Renal cortical epithelial cell (primary cell): Measurements from ENCODE around the gene FBXL7. TPM values are rescaled to one million over a fixed set of nuclear protein-coding genes. Genes with fewer than 3 reads are reported as not detected.
A peak's percentile ranks its signal among the peaks of the same experiment; 100 is the strongest.

Experiments
- DNase-seq: peaks from one replicate; pipeline ENCODE4 v3.0.0-alpha.2; 2011; ENCODE audit warnings: low read depth
- total RNA-seq: library from RNA; depleted of rRNA; stranded (reverse); fragments of >200 nt; gene quantifications from 2 replicates; pipeline ENCODE4 v1.2.3, GENCODE V29; 2014

FBXL7 gene
- total RNA-seq: 1.7 TPM in 1 of 2 replicates, not detected in the other

DNA sequence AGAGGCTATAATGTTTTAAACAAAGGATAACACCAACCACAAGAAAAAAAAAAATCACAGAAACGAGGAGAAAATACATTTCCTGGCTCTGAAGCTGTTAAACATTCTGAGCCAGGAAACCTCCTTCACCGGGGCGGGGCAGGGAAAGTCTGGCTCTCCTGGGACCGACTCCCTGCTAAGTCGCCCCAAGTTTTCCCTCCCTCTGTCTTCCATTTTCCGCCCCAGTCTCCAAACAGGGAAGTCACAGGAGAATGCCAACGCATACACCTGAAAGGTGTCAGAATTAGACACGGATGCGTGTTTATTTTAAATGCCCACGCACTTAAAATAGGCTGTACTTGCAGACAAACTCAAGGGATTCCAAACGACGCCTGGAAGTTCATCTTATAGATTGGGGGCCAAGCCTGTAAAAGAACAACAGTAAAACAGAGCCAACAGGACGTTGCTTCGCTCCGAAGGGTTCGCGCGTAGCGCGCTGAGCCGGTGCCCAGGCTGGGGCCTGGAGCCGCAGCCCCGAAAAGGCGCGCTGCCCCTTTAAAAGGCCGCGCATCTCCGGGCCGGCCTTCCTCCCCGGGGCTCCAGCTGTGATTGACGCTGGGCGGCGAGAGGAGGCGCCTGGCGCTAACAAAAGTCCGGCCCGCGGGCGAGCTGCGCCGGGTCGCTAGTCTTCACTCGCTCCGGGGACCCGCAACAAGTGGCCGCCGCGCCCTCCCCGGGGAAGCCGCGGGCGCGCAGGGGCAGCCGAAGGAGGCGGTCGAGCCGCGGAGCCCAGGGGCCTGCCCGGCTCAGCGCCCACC lies at the start of gene FBXL7:
Gene FBXL7 (plus strand): TSS at position 653 of the 797 bp plus-strand sequence.
- DNase-seq: no peak

DNA sequence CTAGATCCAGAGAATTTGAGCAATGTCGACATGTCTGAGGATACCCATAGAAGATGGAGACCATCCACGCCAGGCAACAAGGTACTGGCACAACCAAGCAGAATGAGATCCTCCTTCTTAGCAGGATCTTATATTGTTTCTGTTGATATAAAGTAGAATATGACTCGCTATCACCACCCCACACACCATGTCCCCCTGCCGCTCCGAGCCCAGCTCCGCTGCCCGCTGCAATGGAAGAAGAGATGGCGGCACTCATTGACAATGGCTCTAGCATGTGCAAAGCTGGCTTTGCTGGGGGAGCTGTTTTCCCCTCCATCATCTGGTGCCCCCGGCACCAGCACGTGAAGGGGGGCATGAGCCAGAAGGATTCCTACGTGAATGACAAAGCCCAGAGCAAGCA lies 49.5 kb upstream of the FBXL7 start:
- no peak for DNase-seq

DNA sequence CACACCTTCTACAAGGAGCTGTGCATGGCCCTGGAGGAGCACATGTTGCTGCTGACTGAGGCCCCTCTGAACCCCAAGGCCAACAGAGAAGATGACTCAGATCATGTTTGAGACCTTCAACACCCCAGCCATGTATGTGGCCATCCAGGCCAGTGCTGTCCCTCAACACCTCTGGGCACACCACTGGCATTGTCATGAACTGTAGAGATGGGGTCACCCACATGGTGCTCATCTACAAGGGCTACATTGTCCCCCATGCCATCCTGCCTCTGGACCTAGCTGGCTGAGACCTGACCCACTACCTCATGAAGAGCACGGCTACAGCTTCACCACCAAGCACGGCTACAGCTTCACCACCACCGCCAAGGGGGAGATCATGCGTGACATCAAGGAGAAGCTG lies 49.0 kb upstream of the FBXL7 start:
- no peak for DNase-seq

DNA sequence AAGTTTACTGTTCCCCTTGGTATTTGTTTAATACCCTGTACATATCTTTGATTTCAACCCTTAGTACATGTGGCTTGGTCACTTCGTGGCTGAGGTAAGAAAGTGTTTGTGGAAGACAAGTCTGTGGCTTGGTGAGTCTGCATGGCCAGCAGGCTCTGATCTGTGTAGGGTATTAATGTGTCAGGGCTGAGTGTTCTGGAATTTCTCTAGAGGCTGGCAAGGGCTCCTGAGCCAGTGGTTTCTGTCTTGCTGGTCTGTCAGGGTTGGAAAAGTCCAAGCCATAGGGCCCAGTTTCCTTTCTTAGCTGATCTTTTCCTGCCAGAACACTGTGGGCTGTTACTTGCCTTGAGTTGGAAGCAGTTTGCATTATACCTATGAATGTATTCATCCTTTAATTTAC lies 48.0 kb upstream of the FBXL7 start:
- DNase-seq: no peak

DNA sequence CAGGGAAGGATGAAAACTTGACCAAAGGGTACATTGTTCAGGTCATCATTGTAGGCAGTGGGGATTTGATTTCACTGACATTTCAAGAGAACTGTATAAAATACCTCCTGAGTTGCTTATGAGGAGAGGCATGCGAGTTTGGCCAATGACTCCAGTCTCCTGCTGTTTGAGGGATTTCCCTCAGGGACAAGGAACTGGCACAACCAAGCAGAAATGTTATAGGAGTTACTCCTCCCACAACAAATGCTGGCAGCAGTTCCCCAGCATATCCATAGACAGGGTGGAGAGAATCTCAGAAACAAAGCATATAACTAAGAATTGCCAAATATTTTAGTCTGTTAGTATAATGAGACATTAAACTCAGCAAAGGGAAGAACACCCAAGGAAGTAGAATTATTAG lies 47.2 kb upstream of the FBXL7 start:
- DNase-seq: no peak

DNA sequence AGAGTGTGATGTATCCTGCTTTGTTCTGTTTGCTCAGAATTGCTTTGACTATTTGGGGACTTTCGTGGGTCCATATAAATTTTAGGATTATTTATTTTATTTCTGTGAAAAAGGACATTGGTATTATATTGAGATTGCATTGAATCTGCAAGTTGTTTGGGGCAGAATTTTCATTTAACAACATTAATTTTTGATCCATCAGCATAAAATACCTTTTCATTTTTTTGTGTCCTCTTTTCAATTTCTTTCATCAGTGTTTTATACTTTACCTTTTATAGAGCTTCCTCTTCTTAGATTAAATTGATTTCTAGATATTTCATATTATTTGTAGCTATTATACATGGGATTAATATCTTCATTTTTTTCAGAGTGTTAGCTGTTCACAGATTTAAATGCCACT lies 40.8 kb upstream of the FBXL7 start:
- no peak for DNase-seq

DNA sequence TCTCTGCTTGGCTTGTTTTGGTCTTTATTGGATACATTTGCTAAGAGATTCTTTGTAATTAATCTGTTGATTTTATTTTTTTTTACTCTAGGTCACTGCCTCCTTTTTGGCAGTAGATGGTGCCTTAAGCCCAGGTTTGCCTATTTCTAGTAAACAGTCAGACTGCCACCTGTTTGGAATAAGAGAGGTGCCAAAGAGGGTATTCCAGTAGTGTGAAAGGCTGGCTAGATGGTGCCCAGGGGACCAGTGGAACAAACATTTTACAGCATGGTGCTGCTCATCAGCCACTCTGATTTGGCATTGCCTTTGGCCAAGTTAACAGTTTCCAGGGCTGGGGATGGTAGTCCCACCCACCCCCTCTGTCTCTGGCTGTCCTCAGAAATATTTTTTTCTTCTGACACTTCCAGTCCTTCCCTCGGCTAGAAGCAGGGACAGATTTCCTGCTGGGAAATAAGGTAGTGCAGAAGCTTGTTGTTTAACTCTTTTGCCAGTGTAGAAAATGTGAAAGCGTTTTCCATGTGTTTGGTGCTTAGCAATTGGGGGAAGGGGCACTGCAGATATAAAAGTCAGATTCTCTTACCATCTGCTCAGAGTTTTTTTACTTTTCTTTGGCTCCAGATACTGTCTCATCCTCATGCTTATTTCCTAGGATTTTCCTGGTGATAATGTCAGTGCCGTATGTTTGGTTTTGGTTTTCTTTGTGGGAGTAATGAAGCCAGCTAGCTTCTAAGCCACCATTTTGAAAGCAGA lies 36.6 kb upstream of the FBXL7 start:
- DNase-seq: no peak

DNA sequence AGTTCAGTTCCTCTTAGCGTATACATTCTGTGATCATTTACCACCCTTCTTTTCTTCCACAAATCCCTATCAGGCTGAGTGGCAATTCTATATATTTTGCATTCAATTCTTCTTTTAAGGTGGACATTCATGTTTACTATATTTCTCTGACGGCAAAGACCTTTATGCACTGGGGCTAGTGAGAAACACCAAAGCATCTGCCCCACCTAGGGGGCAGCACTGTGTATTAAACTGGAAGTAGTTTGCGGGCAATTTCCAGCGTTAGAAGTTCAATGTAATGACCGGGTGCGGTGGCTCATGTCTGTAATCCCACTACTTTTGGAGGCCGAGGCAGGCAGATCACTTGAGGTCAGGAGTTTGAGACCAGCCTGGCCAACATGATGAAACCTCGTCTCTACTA lies 27.9 kb upstream of the FBXL7 start:
- no peak for DNase-seq

DNA sequence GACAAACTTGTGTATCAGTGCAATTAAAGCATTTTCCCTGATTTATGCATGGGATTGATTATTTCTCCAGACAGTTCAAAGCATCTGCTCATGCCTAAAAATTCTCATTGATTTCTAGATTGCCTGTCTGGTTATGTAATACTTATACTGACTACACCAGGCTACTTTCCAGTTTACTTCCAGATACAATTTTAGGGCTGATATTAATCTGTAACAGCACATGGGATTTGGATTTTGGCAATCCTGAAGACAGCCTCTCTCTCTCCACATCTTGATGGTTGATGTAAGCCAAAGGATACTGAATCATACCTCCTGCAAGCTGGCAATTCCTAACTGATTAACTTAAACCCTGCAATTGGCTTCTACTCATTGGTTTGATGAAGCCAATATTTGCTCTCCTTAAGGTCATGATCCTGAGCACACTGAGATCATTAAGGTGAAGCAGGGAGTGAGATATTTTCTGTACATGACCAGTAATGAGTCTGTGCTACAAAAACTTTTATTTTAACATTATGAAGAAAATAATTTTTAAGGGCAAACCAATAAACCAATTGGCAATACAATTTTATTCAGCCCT lies 25.7 kb upstream of the FBXL7 start:
- DNase-seq: no peak

DNA sequence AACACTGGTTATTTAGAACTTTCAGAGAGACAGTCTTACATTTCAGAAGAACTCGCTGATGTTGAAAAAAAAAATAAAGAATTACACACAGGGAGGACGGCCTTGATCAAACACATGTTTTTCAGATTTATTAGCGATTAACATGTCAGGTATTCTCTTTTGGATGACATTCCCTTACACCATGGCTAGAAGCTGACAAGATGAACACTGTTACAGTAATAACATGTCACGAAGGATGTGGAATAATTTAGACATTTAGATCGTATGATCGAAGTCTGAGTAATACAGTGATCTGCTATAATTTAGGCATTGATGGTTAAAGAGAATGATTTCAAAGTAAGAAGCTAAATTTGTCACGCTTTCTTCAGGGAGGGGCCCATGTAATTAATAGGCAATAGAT lies 24.6 kb upstream of the FBXL7 start:
- no peak for DNase-seq

DNA sequence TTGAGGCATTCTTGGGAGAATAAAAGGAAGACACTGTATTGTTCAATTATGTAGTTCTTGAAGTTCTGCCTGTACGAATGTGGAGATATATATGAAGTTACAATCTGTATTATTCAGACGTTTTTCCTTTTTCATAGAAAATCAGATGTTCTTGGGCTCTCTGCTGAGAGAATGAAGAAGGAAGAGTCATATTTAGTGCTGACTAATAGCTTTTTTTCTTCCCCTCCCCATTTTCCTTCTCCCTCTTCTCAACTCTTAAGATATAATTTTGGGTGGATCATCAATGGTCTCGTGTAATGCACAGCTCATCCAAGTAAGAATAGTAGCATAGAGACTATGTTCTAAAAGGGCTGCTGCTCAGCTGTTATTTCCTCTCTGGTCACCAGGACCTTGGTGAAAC lies 23.0 kb upstream of the FBXL7 start:
- DNase-seq: no peak

DNA sequence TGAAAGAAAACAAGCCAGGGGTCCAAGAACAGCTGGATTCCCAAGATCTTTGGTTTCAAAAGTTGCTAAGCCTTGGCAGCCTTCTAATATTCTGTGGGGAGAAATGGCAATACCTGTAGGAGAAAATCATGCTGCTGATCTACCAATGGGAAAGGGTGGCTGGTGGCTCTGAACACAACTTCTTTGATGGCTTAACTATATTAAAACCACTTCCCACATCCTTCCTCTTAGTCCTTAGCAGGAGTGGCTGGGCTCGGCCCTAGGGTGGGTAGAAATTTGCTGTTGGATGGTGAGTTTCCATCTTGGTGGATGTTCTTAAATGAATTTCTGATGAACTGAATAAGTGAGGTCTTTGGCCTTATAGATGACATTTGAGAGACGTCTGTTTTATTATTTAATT lies 19.5 kb upstream of the FBXL7 start:
- no peak for DNase-seq

DNA sequence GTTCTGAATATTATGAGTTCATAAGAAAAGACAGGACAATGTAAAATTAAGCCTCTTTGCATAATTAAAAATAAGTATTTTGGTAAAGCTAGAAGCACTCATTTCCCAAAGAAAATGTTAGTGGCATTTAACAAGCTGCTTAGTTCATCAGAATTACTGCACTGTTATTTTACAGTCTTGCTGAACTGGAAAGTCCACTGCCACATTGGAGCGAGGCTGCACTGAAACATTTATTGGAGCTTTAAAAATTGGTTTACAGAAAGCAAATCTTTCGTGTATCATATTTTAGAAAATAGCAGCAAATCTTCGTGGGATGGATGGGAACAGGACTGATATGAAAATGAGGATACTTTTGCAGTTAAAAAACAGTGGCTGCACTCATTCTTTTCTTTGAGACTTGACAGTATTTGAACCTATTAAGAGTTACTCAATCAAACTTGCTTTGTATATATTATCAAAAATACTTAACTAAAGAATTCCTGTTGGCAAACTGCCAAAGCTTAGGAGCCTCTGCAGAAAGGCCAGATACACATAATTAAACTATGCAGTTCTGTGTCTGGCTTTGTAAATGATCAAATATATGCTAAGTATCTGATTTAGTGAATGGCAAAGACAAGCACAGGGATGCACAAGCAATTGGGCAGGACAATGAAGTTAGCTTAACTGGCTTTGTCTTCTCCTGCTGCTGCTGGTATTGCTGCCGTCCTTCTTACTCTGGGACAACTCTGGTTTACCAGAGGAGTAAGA lies 16.5 kb upstream of the FBXL7 start:
- peak; percentile 4 for DNase-seq

DNA sequence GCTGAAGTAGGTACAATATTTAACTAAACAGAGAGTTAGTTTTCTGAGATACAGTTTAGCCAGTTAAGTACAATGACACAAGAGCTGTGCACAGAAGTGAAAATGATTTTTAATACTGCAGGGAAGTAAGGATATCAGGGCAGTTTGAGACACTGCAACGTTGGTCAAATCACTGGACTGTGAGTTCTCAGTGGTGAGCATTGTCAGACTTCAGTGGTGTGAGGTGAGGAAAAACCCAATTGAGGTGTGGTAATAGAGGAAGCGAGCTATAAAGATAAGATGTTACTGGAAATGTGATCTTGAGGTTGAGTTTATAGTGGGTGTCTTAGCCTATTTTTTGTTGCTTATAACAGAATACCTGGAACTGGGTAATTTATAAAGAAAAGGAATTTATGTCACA lies 12.8 kb upstream of the FBXL7 start:
- no peak for DNase-seq

DNA sequence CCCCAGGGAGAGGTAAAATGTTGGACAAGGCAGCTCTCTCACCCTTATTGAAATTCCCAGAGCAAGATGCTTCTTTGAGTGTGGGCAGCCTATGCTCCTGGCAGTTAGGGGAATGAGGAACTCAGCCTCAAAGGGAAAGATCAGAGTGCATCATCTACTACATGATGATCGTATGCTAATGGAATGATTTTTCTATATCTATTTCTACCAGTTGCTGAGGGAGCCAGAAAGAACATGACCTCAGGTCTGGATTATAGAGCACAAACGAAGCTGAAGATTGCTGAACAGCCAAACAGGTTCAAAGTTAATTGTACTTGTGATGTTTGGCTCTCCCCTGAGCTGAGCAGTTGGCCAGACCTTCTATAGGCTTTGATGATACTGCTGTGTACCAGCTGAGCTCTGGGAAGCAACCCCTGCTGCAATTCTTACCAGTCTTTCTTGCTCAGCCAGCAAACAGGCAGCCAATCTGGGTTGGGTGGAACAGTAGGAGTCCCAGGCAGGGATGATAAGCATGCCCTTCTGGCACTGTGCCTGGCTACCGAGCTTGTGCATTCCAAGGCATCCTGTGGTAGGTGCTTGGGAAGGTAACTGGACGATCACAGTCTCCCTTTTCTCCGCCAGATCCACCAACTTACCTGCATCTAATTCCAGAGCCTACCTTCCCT lies 10.3 kb upstream of the FBXL7 start:
- DNase-seq: no peak

DNA sequence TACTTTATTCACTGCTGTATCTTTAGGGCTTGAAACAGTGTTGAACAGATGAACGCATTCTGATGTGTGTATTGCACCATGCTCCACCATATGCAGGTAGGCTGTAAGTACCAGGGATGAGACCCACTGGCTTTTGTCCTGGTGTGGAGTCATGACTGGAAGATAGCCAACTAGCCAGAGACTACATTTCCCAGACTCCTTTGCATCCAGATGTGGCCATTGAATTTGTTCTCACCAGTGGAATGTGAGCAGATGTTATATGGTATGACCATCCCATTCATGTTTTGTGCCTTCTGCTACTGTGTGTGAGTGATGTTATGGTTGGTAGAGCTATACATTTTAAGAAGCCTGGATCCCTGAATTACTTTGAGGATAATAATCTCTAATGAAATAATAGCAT lies 7.4 kb upstream of the FBXL7 start:
- DNase-seq: no peak

DNA sequence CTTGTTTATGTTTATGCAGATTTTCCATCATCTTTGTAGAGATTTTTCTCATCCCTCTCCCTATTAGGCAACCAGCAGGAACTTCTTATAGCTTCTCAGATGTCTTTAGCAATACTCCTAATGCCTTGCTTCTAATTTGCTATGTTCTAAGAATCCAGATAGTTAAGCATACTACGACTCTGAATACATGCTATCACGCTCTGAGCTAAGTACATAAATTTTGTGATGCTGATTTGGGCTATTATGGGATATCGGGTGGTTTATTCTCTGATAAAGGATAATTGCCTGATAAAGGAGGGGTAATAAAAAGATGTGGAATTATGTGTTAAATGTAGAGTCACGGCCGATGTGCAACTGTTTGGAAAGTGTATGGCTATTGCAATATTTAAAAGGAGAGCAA lies 6.5 kb upstream of the FBXL7 start:
- DNase-seq: no peak

DNA sequence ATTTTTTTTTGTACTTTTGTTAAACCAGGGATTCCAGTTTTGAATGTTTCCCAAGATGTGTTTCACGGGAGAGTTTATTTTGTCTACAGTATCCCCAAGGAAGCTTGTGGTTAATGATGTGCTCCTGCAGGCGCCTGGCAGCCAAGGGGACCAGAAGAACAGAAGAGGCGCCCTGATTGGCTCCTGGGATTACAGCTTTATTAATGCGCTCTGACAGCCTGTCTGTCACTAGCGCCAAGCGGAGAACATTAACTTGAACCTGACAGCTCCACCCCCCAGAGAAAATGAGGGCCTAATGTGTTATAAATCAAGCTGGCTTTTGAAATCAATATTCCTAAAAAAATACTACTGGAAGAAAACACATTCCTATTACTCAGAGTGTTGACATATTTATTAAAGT lies 5.0 kb upstream of the FBXL7 start:
- DNase-seq: no peak

DNA sequence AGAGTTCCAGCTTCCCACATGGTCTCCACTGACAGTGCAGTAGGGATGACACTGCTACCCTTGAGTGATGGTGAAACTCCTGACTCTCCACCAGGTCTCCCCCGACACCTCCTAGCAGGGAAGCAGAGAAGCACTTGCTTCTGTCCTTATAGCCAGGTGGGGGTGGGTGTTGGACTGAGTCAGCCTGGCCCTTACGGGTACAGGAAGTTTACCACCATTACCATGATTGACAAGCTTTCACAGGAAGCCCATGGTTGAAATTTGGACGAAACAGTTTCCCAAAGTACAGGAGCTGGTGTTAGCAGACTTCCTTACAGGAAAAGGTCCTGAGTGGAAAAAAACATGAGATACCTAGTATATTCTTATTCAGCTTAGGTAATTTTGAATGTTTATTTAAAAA lies 3.1 kb upstream of the FBXL7 start:
- no peak for DNase-seq

DNA sequence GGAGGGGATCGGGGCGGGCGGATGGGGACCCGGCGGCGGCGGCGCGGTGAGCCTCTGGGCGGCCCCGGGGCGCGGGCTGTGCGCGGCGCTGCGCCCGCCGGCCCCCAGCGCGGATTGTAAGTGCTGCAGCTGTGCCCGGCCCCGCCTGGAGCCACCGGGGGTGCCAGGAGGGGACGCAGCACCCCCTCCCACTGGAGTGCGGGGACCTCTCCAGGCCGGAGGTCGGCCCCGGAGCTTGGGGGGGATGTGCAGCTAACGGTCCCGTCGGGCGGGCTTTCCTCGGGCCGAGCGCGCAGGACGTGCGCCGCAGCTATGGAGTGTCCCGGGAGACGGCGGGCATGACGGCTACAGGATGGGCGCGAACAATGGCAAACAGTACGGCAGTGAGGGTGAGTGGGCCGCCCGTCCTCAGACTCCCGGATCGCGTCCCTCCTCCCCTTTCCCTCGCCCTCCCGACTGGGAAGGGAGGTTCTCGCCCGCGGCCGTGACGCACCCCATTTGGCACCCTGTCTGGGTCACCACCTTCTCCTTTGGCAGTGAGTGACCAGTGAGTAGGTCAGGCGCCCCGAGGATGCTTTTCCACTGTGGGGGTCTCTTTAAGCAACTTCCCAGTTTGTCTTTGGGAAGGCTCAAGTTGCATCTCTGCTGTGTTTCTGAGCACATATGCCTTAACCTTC lies 483 bp downstream of the FBXL7 start:
- no peak for DNase-seq

DNA sequence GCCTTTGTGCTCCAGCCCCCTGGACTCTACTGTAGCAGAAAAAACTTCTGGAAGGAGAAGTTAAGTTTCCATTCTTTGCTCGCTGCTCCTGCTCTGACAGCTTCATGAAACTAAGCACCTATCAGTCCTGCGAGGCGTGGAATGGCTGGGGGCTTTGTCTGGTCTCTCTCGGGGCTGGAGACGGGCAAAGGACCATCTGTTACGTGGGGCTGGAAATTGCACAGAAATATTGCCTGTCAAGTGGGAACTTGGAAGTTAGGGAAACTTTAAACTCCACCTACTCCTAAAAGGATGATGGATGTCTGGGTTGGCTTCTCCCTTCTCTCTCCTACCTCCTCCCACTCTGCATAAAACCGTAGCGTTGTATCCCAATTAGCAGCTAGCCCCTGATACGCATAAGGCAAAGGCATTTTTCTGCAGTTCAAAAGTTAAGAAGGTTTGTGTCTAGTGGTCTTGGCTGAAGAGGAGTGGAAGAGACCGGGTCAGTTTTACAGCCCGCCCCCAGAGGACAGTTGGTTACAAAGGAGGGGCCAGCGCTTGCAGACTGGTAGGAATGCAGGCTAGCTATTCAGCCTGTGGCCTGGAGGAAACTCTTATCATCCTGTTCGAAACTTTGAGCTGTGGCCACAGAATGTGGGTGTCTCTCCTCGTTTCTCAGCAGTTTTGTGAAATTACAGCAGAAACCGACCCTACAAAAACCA lies 1.3 kb downstream of the FBXL7 start:
- peak; percentile 10 for DNase-seq
